HepG2 (cell line): ENCODE measurements around the gene CSNK1E. TPM values are rescaled to one million over a fixed set of nuclear protein-coding genes. Genes with fewer than 3 reads are reported as not detected.

Experiments used
- CCDC6 ChIP-seq: sonication (generic); formaldehyde crosslinking; IDR thresholded peaks from 2 replicates; pipeline ENCODE4 v1.8.1; 2022; ENCODE audit warnings: mild to moderate bottlenecking, missing genetic modification reagents, moderate library complexity
- HINFP ChIP-seq: sonication (generic); formaldehyde crosslinking; IDR thresholded peaks from 2 replicates; pipeline ENCODE4 v1.4.0; 2020; ENCODE audit warnings: low read depth, mild to moderate bottlenecking, missing genetic modification reagents
- KDM4B ChIP-seq: sonication (generic); formaldehyde crosslinking; IDR thresholded peaks from 2 replicates; pipeline ENCODE4 v1.4.0; 2020; ENCODE audit warnings: missing genetic modification reagents
- MAF1 ChIP-seq: sonication (generic); formaldehyde crosslinking; IDR thresholded peaks from 2 replicates; pipeline ENCODE4 v1.5.0; 2020; ENCODE audit warnings: missing genetic modification reagents, borderline replicate concordance
- NFIC ChIP-seq: IDR thresholded peaks from 2 replicates; pipeline ENCODE4 v1.6.1; 2012; ENCODE audit warnings: mild to moderate bottlenecking, low read length, inconsistent platforms
- NFKB2 ChIP-seq: sonication (generic); formaldehyde crosslinking; IDR thresholded peaks from 2 replicates; pipeline ENCODE4 v1.4.0; 2020; ENCODE audit warnings: missing genetic modification reagents, borderline replicate concordance
- PAX8 ChIP-seq: sonication (generic); formaldehyde crosslinking; IDR thresholded peaks from 2 replicates; pipeline ENCODE4 v1.8.0; 2022; ENCODE audit warnings: mild to moderate bottlenecking, missing genetic modification reagents, borderline replicate concordance
- ZNF121 ChIP-seq: sonication (generic); formaldehyde crosslinking; IDR thresholded peaks from 2 replicates; pipeline ENCODE4 v1.5.0; 2020; ENCODE audit warnings: mild to moderate bottlenecking, missing genetic modification reagents
- ZNF878 ChIP-seq: sonication (generic); formaldehyde crosslinking; IDR thresholded peaks from 2 replicates; pipeline ENCODE4 v1.8.1; 2023; ENCODE audit warnings: mild to moderate bottlenecking, missing genetic modification reagents, moderate library complexity
- polyA plus RNA-seq, 8 experiments: library from polyadenylated mRNA; depleted of rRNA in 3 of 8; stranded (reverse) in 7 of 8; unstranded in 1 of 8; fragments of >200 nt; fragmentation: Illumina TruSeq in 4 of 8; extraction: Trizol in 4 of 8; gene quantifications; 2 replicates each; pipeline versions ENCODE4 v1.2.1 to v1.2.3, GENCODE V29; 2011 to 2016; ENCODE audit warnings: low read depth in 4 of 8, missing spikeins in 1 of 8, mixed read lengths in 1 of 8; ENCODE audit not compliant: insufficient read depth in 1 of 8
- total RNA-seq, 5 experiments: library from RNA; depleted of rRNA; stranded (reverse); fragments of >200 nt; fragmentation: Illumina TruSeq; extraction: Trizol; gene quantifications; 2 replicates each; pipeline ENCODE4 v1.2.3, GENCODE V29; 2016; ENCODE audit warnings: low read depth in 1 of 5
- TF ChIP-seq, protein P1 (sequence below): sonication (generic); formaldehyde crosslinking; IDR thresholded peaks from 2 replicates; pipeline ENCODE4 v1.4.0; 2020; ENCODE audit warnings: missing genetic modification reagents
- TF ChIP-seq, protein P2 (sequence below): sonication (generic); formaldehyde crosslinking; IDR thresholded peaks from 2 replicates; pipeline ENCODE4 v1.5.1; 2020; ENCODE audit warnings: mild to moderate bottlenecking, missing genetic modification reagents
- TF ChIP-seq, protein P3 (sequence below): sonication (generic); formaldehyde crosslinking; IDR thresholded peaks from 2 replicates; pipeline ENCODE4 v1.4.0; 2020; ENCODE audit warnings: missing genetic modification reagents

CSNK1E gene
- total and polyA plus RNA-seq, 2 of the 13 experiments (the other 11 are each of a cell fraction or from before 2014, with no cell fraction given), result 34.7 to 129 TPM

DNA sequence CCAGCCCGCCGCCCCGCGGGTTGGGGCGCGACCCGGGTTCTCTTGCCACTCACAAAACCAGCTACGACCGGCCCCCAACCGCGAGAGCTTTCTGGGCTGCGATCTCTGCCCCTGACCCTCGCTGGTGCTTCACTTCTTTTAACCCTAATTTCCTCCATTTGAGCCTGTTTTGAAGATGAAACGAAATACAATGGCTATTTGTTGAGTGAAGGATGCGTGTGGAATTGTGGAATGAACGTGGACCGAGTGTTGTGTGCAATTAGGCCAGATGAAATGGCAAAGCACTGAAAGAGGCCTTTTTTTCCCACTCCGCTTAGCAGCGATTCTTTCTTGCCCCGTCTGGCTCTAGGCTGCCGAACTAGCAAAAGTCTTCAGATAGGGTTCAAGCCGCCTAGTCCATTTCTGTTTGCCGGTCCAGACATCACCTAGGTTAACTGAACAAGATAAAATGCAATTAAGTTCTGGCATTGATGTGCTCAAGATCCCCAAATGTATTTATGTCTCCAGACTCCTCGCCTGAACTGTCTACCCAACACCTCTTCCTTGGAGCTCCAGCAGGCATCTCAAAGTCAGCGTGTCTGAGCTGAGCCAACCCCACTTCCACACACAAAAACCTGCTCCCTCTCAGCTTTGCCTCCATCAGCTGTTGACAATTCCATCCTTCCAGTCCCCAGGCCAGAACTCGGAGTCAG is 44.0 kb downstream of the CSNK1E start (continued):
- TF ChIP-seq, protein P1, sequence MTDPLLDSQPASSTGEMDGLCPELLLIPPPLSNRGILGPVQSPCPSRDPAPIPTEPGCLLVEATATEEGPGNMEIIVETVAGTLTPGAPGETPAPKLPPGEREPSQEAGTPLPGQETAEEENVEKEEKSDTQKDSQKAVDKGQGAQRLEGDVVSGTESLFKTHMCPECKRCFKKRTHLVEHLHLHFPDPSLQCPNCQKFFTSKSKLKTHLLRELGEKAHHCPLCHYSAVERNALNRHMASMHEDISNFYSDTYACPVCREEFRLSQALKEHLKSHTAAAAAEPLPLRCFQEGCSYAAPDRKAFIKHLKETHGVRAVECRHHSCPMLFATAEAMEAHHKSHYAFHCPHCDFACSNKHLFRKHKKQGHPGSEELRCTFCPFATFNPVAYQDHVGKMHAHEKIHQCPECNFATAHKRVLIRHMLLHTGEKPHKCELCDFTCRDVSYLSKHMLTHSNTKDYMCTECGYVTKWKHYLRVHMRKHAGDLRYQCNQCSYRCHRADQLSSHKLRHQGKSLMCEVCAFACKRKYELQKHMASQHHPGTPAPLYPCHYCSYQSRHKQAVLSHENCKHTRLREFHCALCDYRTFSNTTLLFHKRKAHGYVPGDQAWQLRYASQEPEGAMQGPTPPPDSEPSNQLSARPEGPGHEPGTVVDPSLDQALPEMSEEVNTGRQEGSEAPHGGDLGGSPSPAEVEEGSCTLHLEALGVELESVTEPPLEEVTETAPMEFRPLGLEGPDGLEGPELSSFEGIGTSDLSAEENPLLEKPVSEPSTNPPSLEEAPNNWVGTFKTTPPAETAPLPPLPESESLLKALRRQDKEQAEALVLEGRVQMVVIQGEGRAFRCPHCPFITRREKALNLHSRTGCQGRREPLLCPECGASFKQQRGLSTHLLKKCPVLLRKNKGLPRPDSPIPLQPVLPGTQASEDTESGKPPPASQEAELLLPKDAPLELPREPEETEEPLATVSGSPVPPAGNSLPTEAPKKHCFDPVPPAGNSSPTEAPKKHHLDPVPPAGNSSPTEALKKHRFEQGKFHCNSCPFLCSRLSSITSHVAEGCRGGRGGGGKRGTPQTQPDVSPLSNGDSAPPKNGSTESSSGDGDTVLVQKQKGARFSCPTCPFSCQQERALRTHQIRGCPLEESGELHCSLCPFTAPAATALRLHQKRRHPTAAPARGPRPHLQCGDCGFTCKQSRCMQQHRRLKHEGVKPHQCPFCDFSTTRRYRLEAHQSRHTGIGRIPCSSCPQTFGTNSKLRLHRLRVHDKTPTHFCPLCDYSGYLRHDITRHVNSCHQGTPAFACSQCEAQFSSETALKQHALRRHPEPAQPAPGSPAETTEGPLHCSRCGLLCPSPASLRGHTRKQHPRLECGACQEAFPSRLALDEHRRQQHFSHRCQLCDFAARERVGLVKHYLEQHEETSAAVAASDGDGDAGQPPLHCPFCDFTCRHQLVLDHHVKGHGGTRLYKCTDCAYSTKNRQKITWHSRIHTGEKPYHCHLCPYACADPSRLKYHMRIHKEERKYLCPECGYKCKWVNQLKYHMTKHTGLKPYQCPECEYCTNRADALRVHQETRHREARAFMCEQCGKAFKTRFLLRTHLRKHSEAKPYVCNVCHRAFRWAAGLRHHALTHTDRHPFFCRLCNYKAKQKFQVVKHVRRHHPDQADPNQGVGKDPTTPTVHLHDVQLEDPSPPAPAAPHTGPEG, result no peak
- TF ChIP-seq PAX8 (CRISPR knock-in tag), result no peak
- no peak for TF ChIP-seq MAF1 (CRISPR knock-in tag)
- TF ChIP-seq NFIC, result no peak
- TF ChIP-seq NFKB2, result no peak
- TF ChIP-seq ZNF878, result 0 out of 2 replicates have a peak, but pooled peaks have one; percentile 13
- TF ChIP-seq, protein P2, sequence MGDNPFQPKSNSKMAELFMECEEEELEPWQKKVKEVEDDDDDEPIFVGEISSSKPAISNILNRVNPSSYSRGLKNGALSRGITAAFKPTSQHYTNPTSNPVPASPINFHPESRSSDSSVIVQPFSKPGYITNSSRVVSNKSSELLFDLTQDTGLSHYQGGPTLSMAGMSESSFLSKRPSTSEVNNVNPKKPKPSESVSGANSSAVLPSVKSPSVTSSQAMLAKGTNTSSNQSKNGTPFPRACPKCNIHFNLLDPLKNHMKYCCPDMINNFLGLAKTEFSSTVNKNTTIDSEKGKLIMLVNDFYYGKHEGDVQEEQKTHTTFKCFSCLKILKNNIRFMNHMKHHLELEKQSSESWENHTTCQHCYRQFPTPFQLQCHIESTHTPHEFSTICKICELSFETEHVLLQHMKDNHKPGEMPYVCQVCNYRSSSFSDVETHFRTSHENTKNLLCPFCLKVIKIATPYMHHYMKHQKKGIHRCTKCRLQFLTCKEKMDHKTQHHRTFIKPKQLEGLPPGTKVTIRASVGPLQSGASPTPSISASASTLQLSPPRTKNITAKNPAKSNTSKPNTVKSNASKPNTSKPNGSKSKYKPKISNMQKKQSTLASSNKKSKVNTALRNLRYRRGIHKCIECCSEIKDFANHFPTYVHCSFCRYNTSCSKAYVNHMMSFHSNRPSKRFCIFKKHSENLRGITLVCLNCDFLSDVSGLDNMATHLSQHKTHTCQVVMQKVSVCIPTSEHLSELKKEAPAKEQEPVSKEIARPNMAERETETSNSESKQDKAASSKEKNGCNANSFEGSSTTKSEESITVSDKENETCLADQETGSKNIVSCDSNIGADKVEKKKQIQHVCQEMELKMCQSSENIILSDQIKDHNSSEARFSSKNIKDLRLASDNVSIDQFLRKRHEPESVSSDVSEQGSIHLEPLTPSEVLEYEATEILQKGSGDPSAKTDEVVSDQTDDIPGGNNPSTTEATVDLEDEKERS (CRISPR knock-in tag), result no peak
- peak; percentile 4; the same call in 1 of the 2 replicates for TF ChIP-seq HINFP (CRISPR knock-in tag)
- TF ChIP-seq, protein P3, sequence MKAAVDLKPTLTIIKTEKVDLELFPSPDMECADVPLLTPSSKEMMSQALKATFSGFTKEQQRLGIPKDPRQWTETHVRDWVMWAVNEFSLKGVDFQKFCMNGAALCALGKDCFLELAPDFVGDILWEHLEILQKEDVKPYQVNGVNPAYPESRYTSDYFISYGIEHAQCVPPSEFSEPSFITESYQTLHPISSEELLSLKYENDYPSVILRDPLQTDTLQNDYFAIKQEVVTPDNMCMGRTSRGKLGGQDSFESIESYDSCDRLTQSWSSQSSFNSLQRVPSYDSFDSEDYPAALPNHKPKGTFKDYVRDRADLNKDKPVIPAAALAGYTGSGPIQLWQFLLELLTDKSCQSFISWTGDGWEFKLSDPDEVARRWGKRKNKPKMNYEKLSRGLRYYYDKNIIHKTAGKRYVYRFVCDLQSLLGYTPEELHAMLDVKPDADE, result 0 out of 2 replicates have a peak, but pooled peaks have one; percentile 2
- peak; percentile 13; the same call in 1 of the 2 replicates for TF ChIP-seq ZNF121 (CRISPR knock-in tag)
- 0 out of 2 replicates have a peak, but pooled peaks have one; percentile 10 for TF ChIP-seq CCDC6
- no peak for TF ChIP-seq KDM4B (CRISPR knock-in tag)
